ENCODE results near the gene DCTN4.

DNA sequence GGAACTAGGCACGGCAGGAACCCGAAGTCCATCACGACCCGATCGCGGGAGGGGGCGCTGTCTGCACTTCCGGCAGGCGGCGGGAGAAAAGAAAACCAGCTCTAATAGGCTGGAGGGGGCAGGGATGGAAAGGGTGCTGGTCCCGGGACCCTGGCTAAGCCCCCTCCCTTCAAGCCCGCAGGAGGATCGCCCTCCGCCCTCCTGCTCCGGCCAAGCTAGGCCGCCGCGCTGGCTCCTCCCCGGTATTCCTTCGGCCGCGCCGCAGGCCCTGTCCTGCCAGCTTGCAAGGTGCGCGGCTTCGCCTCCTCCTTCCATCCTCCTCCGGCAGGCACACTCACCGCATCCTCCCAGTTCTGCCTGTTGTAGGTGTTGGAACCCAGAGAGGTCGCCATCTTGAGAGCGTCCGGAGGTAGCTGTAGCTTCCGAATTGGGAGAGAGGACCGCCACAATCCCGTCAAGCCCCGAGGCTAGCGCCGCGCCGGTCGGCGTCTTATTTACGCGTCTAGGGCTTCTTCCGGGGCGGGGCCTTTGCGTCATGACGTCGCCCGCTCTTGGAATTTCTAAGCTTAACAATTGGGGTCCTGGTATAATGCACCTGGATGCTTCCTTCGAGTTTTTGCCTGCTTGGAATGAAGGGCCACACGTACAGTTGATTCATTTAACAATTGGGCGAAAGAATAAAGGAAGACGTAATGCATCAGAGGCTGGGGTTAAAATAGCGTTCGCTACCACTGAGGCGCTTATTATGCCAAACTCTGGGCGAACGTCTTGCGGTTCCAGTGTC is 58.0 kb downstream of the DCTN4 start, which contains the start of gene RBM22:
- TF ChIP-seq BACH1 (IDR thresholded peaks at IDR 0.05; ENCODE audit: low read length) (no peak), HDAC6 (IDR thresholded peaks at IDR 0.05; ENCODE audit: low read depth, low read length) (no peak), POLR2A (IDR thresholded peaks at IDR 0.05; ENCODE audit: control extremely low read depth in 1 of 2, low read depth in 2 of 2, low read length in 2 of 2) (peak; percentile 89 to 97)

Data from H1 (cell line).